NB4 (cell line): Measurements from ENCODE around the gene ATG2B.
A peak's percentile ranks its signal among the peaks of the same experiment; 100 is the strongest.

Experiments
- DNase-seq: peaks from one replicate; pipeline ENCODE4 v3.0.0; 2010; ENCODE audit warnings: low read depth
- H3K4me3 ChIP-seq: one replicate; pipeline ENCODE4 v1.5.1; 2011; ENCODE audit warnings: mild to moderate bottlenecking, low read depth, low read length, moderate library complexity
- MYC ChIP-seq: IDR thresholded peaks from 2 replicates; pipeline ENCODE4 v1.6.1; 2011; ENCODE audit warnings: low read depth, low read length
- POLR2A ChIP-seq: IDR thresholded peaks from 2 replicates; pipeline ENCODE4 v1.6.1; 2011; ENCODE audit warnings: mild to moderate bottlenecking; ENCODE audit not compliant: insufficient read length; ENCODE audit errors: extremely low read depth
- TF ChIP-seq, protein P1 (sequence below): IDR thresholded peaks from 2 replicates; pipeline ENCODE4 v1.6.1; 2011; ENCODE audit warnings: low read depth, low read length
- TF ChIP-seq, protein P2 (sequence below): IDR thresholded peaks from one replicate; pipeline ENCODE4 v1.5.1; 2012; ENCODE audit warnings: low read depth, low read length

ATG2B gene

DNA sequence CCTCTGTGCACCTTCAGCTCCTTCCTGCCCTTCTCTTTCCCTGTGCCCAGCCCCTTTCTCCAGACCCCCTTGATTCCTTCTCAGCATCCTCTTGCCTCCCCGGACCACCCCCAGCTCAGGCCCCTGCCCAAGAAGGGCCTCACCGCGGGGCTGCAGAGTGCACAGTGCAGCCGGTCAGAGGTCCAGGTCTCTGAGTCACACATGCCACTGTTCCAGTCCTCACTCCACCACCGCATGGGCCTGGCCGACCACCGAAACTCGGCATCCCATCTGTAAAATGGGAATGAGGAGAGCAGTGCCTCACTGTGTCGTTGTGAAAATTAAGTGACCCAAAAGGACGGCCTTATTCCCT, 93.8 kb downstream of the ATG2B start:
- TF ChIP-seq, protein P1, sequence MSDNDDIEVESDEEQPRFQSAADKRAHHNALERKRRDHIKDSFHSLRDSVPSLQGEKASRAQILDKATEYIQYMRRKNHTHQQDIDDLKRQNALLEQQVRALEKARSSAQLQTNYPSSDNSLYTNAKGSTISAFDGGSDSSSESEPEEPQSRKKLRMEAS: no peak
- TF ChIP-seq POLR2A (no peak), MYC (no peak)
- TF ChIP-seq, protein P2, sequence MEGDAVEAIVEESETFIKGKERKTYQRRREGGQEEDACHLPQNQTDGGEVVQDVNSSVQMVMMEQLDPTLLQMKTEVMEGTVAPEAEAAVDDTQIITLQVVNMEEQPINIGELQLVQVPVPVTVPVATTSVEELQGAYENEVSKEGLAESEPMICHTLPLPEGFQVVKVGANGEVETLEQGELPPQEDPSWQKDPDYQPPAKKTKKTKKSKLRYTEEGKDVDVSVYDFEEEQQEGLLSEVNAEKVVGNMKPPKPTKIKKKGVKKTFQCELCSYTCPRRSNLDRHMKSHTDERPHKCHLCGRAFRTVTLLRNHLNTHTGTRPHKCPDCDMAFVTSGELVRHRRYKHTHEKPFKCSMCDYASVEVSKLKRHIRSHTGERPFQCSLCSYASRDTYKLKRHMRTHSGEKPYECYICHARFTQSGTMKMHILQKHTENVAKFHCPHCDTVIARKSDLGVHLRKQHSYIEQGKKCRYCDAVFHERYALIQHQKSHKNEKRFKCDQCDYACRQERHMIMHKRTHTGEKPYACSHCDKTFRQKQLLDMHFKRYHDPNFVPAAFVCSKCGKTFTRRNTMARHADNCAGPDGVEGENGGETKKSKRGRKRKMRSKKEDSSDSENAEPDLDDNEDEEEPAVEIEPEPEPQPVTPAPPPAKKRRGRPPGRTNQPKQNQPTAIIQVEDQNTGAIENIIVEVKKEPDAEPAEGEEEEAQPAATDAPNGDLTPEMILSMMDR: no peak
- no peak overlapping the region for H3K4me3 ChIP-seq
- no peak for DNase-seq

DNA sequence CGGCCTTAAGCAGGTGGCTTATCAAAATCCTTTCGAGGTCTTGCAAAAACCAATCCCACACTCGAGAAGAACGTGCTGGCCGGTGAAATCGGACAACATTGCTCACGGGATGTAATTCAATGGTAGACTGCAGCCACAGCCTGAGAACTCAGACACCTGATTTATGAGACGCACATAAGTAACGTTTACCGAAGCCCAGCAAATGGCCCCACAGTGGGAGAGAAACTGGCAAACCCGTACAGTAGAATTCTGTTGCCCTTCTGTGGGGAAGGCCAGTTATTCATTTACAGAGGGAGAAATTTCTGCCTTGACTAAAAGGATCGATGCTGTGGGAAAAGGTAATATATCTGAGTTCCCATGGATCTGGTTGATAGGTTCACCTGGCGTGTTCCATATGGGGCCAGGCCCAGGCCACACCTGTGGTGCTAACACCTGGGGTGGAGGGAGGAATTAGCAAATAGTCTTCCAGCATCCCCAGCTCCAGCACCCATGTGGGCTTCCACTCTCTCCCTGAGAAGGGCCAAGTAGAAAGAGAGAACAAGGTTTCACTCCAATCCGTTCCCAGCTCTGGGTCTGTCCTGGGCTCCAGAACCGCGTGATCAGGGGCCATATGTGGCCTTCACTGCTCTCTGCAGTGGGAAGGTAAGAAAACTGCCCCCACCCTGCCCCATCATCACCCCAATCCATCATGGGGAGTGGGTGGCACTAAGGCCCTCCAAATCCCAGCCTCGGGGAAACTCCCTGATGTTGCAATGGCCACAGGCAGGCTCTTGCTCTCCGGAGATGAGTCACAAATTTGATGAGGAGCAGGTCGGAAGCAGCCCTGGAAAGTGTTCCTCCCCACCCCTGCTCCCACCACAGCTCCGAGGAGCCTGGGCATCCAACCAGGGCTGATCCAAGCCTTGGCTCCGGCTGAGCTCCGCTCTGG, 94.4 kb downstream of the ATG2B start:
- H3K4me3 ChIP-seq: no peak overlapping the region
- TF ChIP-seq POLR2A (no peak), MYC (no peak)
- TF ChIP-seq, protein P2: no peak
- TF ChIP-seq, protein P1: no peak
- DNase-seq: peak; percentile 54

DNA sequence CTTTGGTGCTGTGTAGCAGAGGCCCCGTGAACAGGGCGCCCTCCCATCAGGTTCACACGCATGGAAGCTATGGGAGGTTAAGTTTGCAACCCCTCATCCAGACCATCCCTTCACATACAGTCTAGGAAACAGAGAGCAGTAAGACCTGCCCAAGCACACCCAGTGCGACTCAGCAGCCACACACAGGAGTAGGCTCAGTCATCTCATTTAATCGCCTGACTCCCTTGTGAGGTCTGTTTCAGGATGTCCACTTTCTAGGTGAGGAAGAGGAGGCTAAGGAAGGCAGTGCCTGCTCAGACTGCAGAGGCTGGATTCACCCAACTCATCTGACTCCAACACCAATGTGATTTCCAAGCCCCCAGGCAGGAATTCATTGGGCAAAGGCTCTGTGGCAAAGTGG, 95.2 kb downstream of the ATG2B start:
- no peak for DNase-seq
- no peak for TF ChIP-seq POLR2A
- TF ChIP-seq, protein P1: no peak
- TF ChIP-seq, protein P2: no peak
- no peak for TF ChIP-seq MYC

DNA sequence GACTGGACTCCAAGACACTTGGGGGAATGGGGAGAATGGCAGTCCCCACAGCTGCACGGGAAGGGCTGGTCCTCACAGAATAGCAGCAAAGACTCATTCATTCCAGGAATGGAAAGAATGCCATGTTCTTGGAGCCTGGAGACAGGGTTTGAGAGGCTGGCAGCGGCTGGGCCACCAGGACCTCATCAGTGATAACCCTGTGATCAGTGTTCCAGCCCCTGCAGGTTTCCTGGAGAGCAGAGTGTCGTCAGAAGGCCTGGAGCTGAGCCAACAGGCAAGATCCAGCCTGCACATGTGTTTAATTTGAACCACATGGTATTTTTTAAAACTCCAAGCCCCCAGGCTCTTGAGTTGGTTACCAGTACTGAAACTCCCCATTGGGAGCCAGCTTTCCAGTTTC, 95.8 kb downstream of the ATG2B start:
- H3K4me3 ChIP-seq: no peak overlapping the region
- TF ChIP-seq, protein P1: no peak
- TF ChIP-seq MYC: no peak
- no peak for TF ChIP-seq POLR2A
- TF ChIP-seq, protein P2: no peak
- no peak for DNase-seq

More for the DNA sequence above, 95.2 kb downstream of the ATG2B start:
- H3K4me3 ChIP-seq: no peak overlapping the region

DNA sequence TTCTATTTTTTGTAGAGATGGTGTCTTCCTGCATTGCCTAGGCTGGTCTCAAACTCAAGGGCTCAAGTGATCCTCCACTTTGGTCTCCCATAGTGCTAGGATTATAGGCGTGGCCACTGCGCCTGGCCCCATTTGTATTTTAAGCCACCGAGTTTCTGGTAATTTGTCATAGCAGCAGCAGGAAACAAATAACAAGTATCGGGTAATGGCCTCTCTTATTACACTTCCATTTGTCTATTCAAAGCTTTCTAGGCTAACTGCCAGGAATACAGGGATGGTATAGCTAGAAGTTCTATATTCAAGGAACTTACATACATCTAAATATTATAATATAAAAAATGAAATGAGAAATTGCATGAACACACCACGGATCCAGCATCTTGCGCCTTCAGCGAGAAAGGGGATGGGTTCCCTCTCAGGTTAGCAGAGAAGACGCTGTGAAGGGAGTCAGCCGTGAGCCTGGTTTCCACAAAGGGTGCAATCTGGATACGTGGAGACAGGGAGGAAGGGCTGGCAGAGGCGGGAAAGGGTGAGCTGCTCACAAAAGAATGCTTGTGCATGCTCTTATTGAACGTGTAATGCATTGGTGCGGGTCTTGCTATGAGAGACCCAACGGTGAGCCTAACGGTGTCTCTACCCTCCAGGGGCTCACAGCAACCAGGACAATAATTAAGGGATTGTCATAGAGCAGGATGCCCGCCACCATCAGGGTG, 97.6 kb downstream of the ATG2B start:
- no peak overlapping the region for H3K4me3 ChIP-seq
- DNase-seq: no peak
- no peak for TF ChIP-seq POLR2A
- TF ChIP-seq, protein P1: no peak

DNA sequence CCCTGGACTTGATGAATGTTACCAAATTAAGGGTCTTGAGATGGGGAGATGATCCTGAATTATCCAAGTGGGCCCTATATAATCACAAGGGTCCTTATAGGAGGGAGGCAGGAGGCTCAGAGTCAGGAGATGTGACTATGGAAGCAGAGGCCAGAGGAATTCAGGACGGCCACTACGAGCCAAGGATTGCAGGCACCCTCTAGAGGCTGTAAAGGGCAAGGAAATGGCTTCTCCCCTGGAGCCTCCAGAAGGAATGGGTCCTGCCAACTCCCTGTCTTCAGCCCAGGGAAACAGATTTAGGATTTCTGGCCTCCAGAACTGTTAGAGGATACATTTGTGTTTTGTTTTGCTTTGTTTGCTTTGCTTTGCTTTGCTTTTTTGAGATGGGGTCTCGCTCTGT, 98.3 kb downstream of the ATG2B start:
- no peak for DNase-seq
- no peak for TF ChIP-seq POLR2A
- TF ChIP-seq, protein P1: no peak
- TF ChIP-seq, protein P2: peak; percentile 30
- no peak for TF ChIP-seq MYC
- H3K4me3 ChIP-seq: no peak overlapping the region
